Hepatocyte (in vitro differentiated cells): ENCODE data around the gene RCOR3.

Experiments used
- EZH2 ChIP-seq: fragments of 200-600 bp; sonication (generic); IDR thresholded peaks from 2 replicates; pipeline ENCODE4 v1.6.1; 2016; ENCODE audit warnings: antibody characterized with exemption, mild to moderate bottlenecking, borderline replicate concordance
- EZH2phosphoT487 ChIP-seq: fragments of 200-600 bp; sonication (generic); IDR thresholded peaks from one replicate; pipeline ENCODE4 v1.6.1; 2018; ENCODE audit warnings: antibody characterized with exemption, mild to moderate bottlenecking, low read depth, moderate library complexity; ENCODE audit not compliant: unreplicated experiment, severe bottlenecking
- TF ChIP-seq, protein P1 (sequence below): fragments of 200-600 bp; sonication (generic); IDR thresholded peaks from 2 replicates; pipeline ENCODE4 v1.5.1; 2016; ENCODE audit warnings: antibody characterized with exemption, mild to moderate bottlenecking; ENCODE audit not compliant: poor library complexity

DNA sequence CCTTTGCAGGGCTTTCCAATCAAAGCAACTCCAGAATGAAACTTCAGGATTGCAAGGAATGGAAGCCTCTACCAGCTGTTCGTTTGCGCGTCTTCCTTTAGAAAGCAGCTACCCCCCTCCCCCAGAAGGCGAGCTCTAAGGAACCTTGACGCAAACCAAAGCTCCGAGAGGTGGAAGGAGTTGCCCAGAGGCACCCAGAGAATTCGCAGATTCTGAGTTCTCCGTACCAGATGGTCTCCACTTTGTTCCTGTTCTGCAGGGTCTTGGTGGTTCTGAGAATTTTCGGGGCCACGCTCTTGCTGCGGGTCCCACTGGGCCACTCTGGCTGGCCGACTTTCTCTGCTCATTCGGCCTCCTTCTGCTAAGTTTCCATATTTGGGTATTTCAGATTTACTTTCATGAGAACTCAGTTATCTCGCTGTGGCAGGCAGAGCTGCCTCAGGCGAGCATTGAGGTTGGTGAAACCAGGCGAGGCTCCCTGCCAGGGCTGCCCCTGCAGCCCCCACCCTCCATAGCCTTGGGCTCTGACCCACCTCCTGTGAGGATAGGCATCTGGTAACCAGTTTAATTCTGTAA is 68.3 kb downstream of the RCOR3 start:
- TF ChIP-seq EZH2phosphoT487: no peak
- TF ChIP-seq, protein P1, sequence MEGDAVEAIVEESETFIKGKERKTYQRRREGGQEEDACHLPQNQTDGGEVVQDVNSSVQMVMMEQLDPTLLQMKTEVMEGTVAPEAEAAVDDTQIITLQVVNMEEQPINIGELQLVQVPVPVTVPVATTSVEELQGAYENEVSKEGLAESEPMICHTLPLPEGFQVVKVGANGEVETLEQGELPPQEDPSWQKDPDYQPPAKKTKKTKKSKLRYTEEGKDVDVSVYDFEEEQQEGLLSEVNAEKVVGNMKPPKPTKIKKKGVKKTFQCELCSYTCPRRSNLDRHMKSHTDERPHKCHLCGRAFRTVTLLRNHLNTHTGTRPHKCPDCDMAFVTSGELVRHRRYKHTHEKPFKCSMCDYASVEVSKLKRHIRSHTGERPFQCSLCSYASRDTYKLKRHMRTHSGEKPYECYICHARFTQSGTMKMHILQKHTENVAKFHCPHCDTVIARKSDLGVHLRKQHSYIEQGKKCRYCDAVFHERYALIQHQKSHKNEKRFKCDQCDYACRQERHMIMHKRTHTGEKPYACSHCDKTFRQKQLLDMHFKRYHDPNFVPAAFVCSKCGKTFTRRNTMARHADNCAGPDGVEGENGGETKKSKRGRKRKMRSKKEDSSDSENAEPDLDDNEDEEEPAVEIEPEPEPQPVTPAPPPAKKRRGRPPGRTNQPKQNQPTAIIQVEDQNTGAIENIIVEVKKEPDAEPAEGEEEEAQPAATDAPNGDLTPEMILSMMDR: no peak
- TF ChIP-seq EZH2: no peak
